H54 (cell line): ENCODE measurements around the gene SERPINA5.

ENCODE experiments used
- DNase-seq: peaks from one replicate; pipeline ENCODE4 v3.0.0; 2011; ENCODE audit warnings: low spot score, mixed read lengths; ENCODE audit not compliant: insufficient read length
- FAIRE-seq: peaks from 3 replicates; lab custom pipeline; 2011; peaks lifted over from hg19 to GRCh38; lab: Jason Lieb, UNC
- POLR2A ChIP-seq: IDR thresholded peaks from 2 replicates; pipeline ENCODE4 v1.6.1; 2011; ENCODE audit warnings: low read depth, mild to moderate bottlenecking, low read length

SERPINA5 gene

DNA sequence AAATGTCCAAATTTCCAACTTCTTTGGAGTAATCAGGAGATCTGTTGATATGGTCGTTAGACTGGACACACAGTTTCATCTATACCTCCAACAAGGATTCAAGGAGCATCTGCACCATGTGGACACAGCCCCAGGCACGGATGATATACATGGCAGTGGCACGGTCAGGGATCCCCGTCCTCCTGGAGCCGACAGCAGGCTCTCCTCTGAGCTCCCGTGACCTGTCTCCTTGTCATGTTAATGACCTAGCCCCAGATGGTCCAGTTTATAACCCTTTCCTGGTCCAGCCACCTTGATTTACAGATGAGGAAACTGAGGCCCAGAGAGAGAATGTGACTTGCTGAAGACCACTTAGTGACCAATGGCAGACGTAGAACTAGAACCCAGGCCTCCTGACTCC, 36.5 kb upstream of the SERPINA5 start:
- no peak for FAIRE-seq
- TF ChIP-seq POLR2A, result no peak
- DNase-seq, result no peak

- no peak for FAIRE-seq
- TF ChIP-seq POLR2A, result no peak
- no peak for DNase-seq
Measured at GRCh38 chr14:94545131-94545841, 35.9 kb upstream of the SERPINA5 start.

- no peak for TF ChIP-seq POLR2A
- no peak for DNase-seq
- FAIRE-seq, result no peak
Measured at GRCh38 chr14:94547151-94547680, 34.0 kb upstream of the SERPINA5 start.

DNA sequence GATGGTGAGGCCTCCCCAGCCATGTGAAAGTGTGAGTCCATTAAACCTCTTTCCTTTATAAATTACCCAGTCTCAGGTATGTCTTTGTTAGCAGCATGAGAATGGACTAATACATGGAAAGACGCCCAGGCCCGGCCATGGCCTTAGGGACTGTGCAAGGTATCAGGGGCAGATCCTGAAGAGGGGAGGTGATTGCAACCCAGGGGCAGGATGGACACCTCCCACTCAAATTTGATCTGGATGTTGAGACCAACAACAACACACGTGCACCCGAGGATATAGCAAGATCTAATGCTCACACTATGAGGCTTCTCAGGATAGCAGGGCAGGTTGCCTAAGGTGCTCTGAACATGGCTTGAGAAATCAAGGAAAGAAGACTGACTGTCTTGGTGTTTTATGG, 33.5 kb upstream of the SERPINA5 start:
- FAIRE-seq (no peak), DNase-seq (no peak)
- no peak for TF ChIP-seq POLR2A

DNA sequence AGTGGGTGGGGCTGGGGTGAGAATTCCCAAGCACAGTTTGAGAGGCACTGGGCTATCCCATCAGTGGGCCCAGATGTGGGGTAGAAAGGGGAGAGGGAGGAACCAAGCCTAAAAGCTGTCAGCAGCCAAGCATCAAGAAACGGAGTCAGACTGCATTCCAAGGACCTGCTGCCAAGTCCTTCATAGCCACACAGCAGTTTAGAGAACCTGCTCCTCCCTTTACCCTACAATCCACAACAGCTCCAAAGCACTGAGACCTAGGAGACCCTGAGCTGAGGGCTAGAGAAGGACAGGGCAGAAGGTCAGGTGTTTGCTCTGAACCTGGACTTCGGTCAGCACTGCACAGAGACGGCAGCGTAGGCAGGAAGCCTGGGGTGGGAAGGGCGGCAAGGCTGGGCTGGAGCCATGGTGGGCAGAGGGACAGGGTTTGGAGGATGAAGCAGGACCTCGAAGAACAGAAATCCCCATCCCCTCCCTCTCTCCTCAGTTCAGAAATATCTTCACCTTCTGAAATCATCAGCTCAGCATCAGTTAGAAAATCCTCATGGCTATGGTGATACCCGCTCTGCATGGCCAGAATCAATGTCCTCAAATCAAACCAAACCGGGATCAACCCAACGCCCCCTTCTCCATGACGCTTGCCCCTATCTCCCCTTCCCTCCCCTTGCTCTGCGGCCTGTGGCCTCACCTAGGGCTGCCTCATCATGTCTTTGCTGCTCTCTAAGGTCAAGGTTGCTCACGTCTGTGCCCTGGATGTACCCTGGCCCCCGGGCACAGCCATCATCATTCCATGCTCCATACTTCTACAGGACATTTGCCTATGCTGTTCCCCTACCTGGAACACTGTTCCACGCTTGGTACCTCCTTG, 32.9 kb upstream of the SERPINA5 start:
- no peak for FAIRE-seq
- TF ChIP-seq POLR2A, result no peak
- no peak for DNase-seq

DNA sequence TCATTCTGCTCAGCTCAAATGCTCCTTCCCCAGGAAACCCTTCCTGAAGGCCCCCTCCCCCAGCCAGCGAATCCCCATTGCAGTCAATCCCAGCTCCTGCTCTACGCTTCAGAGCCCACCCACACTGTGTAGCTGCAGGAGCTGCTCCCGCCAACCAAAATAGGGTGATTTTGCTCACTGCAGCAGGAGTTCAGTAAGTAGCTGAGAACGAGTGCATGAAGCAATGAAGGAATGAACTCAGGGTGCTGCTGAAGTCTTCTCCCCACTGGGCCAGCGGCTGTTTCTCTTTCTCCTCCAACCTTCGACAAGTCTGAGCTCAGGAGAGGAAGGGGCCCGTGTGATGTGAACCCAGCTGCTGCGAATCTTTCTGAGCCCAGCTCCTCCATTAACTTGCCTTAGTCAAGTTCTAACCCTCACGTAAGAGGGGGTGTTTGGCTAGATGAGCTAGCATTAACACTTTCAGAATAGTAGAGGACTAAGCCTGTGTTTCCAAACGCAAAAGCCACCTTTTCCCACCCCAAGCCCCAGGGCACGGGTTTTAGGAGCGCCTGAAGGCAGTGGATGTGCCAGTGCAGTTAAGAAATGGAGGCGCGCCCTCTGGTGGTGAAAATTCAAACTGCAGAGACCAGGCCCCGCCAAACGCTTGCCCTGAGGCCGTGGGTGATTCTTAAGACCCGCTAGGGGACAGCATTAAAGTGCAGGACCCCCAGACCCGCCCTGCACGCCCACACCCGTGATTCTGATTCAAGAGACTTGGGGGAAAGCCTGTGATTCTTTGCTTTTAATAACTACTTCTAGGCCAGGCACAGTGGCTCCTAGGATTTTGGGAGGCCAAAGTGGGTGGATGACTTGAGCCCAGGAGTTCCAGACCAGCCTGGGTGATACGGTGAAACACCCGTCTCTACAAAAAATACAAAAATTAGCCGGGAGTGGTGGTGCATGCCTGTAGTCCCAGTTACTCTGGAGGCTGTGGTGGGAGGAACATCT, 31.9 kb upstream of the SERPINA5 start:
- FAIRE-seq (no peak), DNase-seq (peak; percentile 43)
- no peak for TF ChIP-seq POLR2A

- FAIRE-seq, result no peak
Measured at GRCh38 chr14:94550041-94550440, 31.2 kb upstream of the SERPINA5 start.

DNA sequence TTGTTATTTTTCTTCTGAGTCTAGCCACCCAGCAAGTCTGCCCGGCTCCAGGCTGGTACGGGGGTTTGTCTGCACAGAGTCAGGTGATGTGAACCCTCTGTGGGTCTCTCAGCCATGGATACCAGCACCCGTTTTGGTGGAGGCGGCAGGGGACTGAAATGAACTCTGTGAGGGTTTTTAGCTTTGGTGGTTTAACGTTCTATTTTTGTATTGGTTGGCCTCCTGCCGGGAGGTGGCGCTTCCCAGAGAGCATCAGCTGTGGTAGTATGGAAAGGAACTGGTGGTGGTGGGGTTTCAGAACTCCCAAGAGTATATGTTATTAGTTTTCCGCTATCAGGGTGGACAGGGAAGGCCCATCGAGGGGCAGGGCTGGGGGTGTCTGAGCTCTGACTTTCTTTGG, 25.2 kb upstream of the SERPINA5 start:
- no peak for TF ChIP-seq POLR2A
- FAIRE-seq (no peak), DNase-seq (no peak)

More at GRCh38 chr14:94550041-94550440, 31.2 kb upstream of the SERPINA5 start:
- no peak for TF ChIP-seq POLR2A
- no peak for DNase-seq

- DNase-seq (no peak), FAIRE-seq (no peak)
- no peak for TF ChIP-seq POLR2A
Measured at GRCh38 chr14:94557327-94557726, 23.9 kb upstream of the SERPINA5 start.

- FAIRE-seq, result no peak
- DNase-seq, result no peak
- TF ChIP-seq POLR2A, result no peak
Measured at GRCh38 chr14:94558842-94559241, 22.4 kb upstream of the SERPINA5 start.

- FAIRE-seq (no peak), DNase-seq (no peak)
- TF ChIP-seq POLR2A, result no peak
Measured at GRCh38 chr14:94559638-94560290, 21.5 kb upstream of the SERPINA5 start.

DNA sequence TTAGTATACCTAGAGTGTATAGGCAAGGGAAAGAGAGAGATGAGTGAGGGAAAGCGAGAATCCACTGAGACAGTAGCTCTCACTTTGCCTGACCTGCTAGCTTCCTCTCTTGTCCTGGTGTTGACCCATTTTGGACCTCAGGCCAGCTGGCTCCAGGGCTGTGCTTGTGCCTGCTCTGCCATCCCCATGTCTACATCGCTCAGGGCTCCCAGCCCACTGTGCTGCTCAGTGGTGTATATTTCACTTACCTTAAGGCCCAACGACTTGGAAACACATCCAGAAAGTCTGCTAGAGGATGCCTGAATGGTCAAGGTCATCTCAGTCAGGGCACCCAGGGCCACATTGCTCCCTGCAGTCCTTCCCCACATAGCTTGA, 20.9 kb upstream of the SERPINA5 start:
- DNase-seq (no peak), FAIRE-seq (no peak)
- TF ChIP-seq POLR2A, result no peak
